A549 (cell line): Measurements from ENCODE around the gene DEAF1. TPM values are rescaled to one million over a fixed set of nuclear protein-coding genes. Genes with fewer than 3 reads are reported as not detected.

Experiments
- ATAC-seq, 2 experiments: fragments of 200-7000 bp in 1 of 2; fragments of >200 bp in 1 of 2; cut with Nextera tagmentation in 1 of 2; cut with Tn5 transposase in 1 of 2; 3 replicates each; pipeline versions ENCODE4 v1.8.0 to v1.9.1; 2018 to 2020; ENCODE audit warnings: mild to moderate bottlenecking in 1 of 2, moderate library complexity in 1 of 2
- CTCF ChIA-PET: fragments of 300-600 bp; sonication (Branson Sonifier 250); formaldehyde crosslinking; extraction: SDS; loops from one replicate; lab custom pipeline; 2021; ENCODE audit warnings: antibody characterized with exemption, inconsistent platforms; lab: Yijun Ruan, JAX
- POLR2A ChIA-PET: fragments of 350-600 bp; formaldehyde crosslinking; extraction: SDS; loops from one replicate; lab custom pipeline; 2021; ENCODE audit warnings: antibody characterized with exemption, inconsistent platforms; lab: Yijun Ruan, JAX
- DNase-seq, 2 experiments: peaks; one replicate each; pipeline versions ENCODE4 v3.0.0 to v3.0.0-alpha.2; 2011 to 2016; ENCODE audit warnings: low read depth in 1 of 2, low spot score in 1 of 2
- FAIRE-seq: peaks from 2 replicates; lab custom pipeline; 2011; peaks lifted over from hg19 to GRCh38; lab: Jason Lieb, UNC
- H3K27ac ChIP-seq, 2 experiments: fragments of >200 bp; sonication (Bioruptor Twin); formaldehyde crosslinking; 3 replicates each; pipeline ENCODE4 v1.5.1; 2016 to 2017
- H3K4me1 ChIP-seq: fragments of >200 bp; sonication (Bioruptor Twin); formaldehyde crosslinking; 3 replicates; pipeline ENCODE4 v1.6.1; 2016
- H3K4me2 ChIP-seq: fragments of >200 bp; sonication (Bioruptor Twin); formaldehyde crosslinking; 3 replicates; pipeline ENCODE4 v1.6.1; 2016
- H3K4me3 ChIP-seq: fragments of >200 bp; sonication (Bioruptor Twin); formaldehyde crosslinking; 3 replicates; pipeline ENCODE4 v1.5.1; 2016
- H3K9me3 ChIP-seq: fragments of >200 bp; sonication (Bioruptor Twin); formaldehyde crosslinking; 3 replicates; pipeline ENCODE4 v1.6.1; 2016
- CHD4 ChIP-seq: fragments of 200-600 bp; sonication (generic); IDR thresholded peaks from 2 replicates; pipeline ENCODE4 v1.6.1; 2016; ENCODE audit warnings: antibody characterized with exemption, mild to moderate bottlenecking, borderline replicate concordance
- E2F6 ChIP-seq: IDR thresholded peaks from 2 replicates; pipeline ENCODE4 v1.6.1; 2012; ENCODE audit warnings: low read depth, borderline replicate concordance
- ELK1 ChIP-seq: fragments of 150-350 bp; IDR thresholded peaks from 2 replicates; pipeline ENCODE4 v1.6.1; 2014; ENCODE audit warnings: low read depth, mild to moderate bottlenecking, low read length
- EP300 ChIP-seq, 2 experiments: fragments of >200 bp; sonication (Bioruptor Twin); formaldehyde crosslinking; IDR thresholded peaks; 2 replicates in 1 of 2; 3 replicates in 1 of 2; pipeline ENCODE4 v1.6.1; 2016 to 2017
- FOXS1 ChIP-seq: fragments of 250-450 bp; sonication (Bioruptor Pico); IDR thresholded peaks from 2 replicates; pipeline ENCODE4 v1.5.0; 2020; ENCODE audit warnings: mild to moderate bottlenecking, moderate library complexity
- GATA3 ChIP-seq: IDR thresholded peaks from 2 replicates; pipeline ENCODE4 v1.6.1; 2012; ENCODE audit warnings: borderline replicate concordance
- HDAC2 ChIP-seq: fragments of 200-600 bp; sonication (generic); IDR thresholded peaks from 2 replicates; pipeline ENCODE4 v1.6.1; 2016
- HEYL ChIP-seq: fragments of 250-450 bp; sonication (Bioruptor Pico); IDR thresholded peaks from 2 replicates; pipeline ENCODE4 v1.8.0; 2021; ENCODE audit warnings: mild to moderate bottlenecking, moderate library complexity
- HMGXB4 ChIP-seq: fragments of 250-450 bp; sonication (Bioruptor Pico); IDR thresholded peaks from 2 replicates; pipeline ENCODE4 v1.5.0; 2021; ENCODE audit warnings: mild to moderate bottlenecking, moderate library complexity, borderline replicate concordance
- HOXA7 ChIP-seq: fragments of 250-450 bp; sonication (Bioruptor Pico); IDR thresholded peaks from 2 replicates; pipeline ENCODE4 v1.5.0; 2020; ENCODE audit warnings: mild to moderate bottlenecking, moderate library complexity
- JUN ChIP-seq, 2 experiments: fragments of >200 bp; sonication (Bioruptor Twin); formaldehyde crosslinking; IDR thresholded peaks; 2 replicates in 1 of 2; 3 replicates in 1 of 2; pipeline ENCODE4 v1.6.1; 2016 to 2017
- KDM1A ChIP-seq: fragments of 200-600 bp; sonication (generic); IDR thresholded peaks from 2 replicates; pipeline ENCODE4 v1.6.1; 2016; ENCODE audit warnings: low read depth, mild to moderate bottlenecking
- MAFK ChIP-seq: fragments of 450-650 bp; IDR thresholded peaks from 2 replicates; pipeline ENCODE4 v1.6.1; 2014; ENCODE audit not compliant: partially characterized antibody
- MAZ ChIP-seq: fragments of 150-350 bp; IDR thresholded peaks from 2 replicates; pipeline ENCODE4 v1.6.1; 2014; ENCODE audit warnings: antibody characterized with exemption, low read depth, low read length, borderline replicate concordance
- PHF8 ChIP-seq: fragments of 200-600 bp; sonication (generic); IDR thresholded peaks from 2 replicates; pipeline ENCODE4 v1.6.1; 2016; ENCODE audit warnings: low read depth, mild to moderate bottlenecking, antibody characterized with exemption, moderate library complexity, borderline replicate concordance
- POLR2A ChIP-seq: IDR thresholded peaks from 2 replicates; pipeline ENCODE4 v1.6.1; 2012; ENCODE audit warnings: mild to moderate bottlenecking, low read length
- RAD21 ChIP-seq, 2 experiments: fragments of >200 bp in 1 of 2; sonication (Bioruptor Twin) in 1 of 2; formaldehyde crosslinking in 1 of 2; IDR thresholded peaks in 1 of 2; conservative IDR thresholded peaks in 1 of 2; 2 replicates in 1 of 2; 3 replicates in 1 of 2; pipeline ENCODE4 v1.6.1; 2012 to 2018; ENCODE audit warnings: inconsistent platforms in 1 of 2
- RFX5 ChIP-seq: fragments of 450-650 bp; IDR thresholded peaks from 2 replicates; pipeline ENCODE4 v1.7.1; 2014; ENCODE audit warnings: antibody characterized with exemption, mild to moderate bottlenecking, moderate library complexity
- SMC3 ChIP-seq: fragments of >200 bp; sonication (Bioruptor Twin); formaldehyde crosslinking; IDR thresholded peaks from 3 replicates; pipeline ENCODE4 v1.6.1; 2018; ENCODE audit warnings: inconsistent platforms
- TP53 ChIP-seq: fragments of 250-450 bp; sonication (Bioruptor Pico); IDR thresholded peaks from 2 replicates; pipeline ENCODE4 v1.5.0; 2021; ENCODE audit warnings: mild to moderate bottlenecking, moderate library complexity
- ZC3H11A ChIP-seq: fragments of 450-650 bp; IDR thresholded peaks from 2 replicates; pipeline ENCODE4 v1.6.1; 2014; ENCODE audit warnings: antibody characterized with exemption, mild to moderate bottlenecking
- ZNF302 ChIP-seq: fragments of 250-450 bp; sonication (Bioruptor Pico); IDR thresholded peaks from 2 replicates; pipeline ENCODE4 v1.9.0; 2021; ENCODE audit warnings: inconsistent platforms, mild to moderate bottlenecking, moderate library complexity
- WGBS: methylation state at CpG from one replicate; pipeline ENCODE4 v1.1.6; 2017; ENCODE audit errors: missing lambda C conversion rate; 5-methylcytosine and 5-hydroxymethylcytosine counted together
- polyA plus RNA-seq, 4 experiments: library from polyadenylated mRNA; depleted of rRNA in 3 of 4; stranded (reverse); fragments of >200 nt; fragmentation: RNase III in 1 of 4; extraction: RNeasy Plus Mini Kit Qiagen cat#74134 plus additional on column Dnase treatment in 1 of 4; gene quantifications; 2 replicates in 3 of 4; 3 replicates in 1 of 4; pipeline ENCODE4 v1.2.3, GENCODE V29; 2011 to 2017
- TF ChIP-seq, protein P1 (sequence below): fragments of >200 bp; sonication (Bioruptor Twin); formaldehyde crosslinking; IDR thresholded peaks from 2 replicates; pipeline ENCODE4 v1.6.1; 2016
- TF ChIP-seq, protein P2 (sequence below): fragments of 250-450 bp; sonication (Bioruptor Pico); IDR thresholded peaks from 2 replicates; pipeline ENCODE4 v1.5.0; 2020; ENCODE audit warnings: low read depth, mild to moderate bottlenecking, moderate library complexity
- TF ChIP-seq, protein P3 (sequence below): fragments of >200 bp; sonication (Bioruptor Twin); formaldehyde crosslinking; IDR thresholded peaks from 3 replicates; pipeline ENCODE4 v1.6.1; 2016

The DEAF1 gene
- polyA plus RNA-seq, 2 of the 4 experiments (the other 2 are of a cell fraction), result 16.0 to 24.0 TPM

DNA sequence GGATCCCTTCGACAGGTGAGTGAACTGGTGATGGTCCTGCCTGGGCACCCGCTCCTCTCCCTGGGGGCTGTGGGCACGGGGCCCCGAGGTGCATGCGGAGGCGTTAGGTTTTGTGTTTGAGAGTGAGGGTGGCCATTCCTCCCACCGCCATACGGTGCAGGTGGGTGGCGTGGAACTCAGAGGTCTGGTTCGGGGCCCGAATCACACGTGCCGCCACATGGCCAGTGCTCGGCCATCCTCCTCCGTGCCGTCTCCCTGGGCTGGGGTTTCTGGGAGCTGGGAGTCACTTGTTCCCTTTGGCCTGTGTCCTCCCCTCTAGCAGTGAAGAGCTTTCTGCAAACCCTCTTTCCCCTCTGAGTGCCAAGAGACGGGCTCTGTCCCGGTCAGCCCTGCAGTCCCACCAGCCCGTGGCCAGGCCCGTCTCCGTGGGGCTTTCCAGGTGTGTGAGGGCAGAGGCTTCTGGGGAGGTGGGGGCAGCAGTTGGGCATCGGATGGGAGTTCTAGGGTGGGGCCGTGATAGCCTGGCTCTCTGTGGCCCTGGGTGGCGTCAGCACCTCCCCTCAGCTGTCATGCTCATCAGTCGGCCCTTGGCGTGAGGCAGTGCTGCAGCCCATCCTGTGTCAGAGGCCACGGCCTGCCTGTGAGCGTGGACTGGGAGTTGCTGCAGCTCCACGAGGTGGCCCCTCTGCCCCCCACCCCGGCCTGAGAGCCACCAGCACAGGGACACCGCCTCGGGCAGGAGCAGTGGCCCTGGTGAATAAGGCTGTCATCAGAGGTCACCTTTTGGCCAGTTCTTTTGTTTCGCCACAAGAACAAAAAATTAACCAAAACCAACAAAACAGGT, 89.5 kb downstream of the DEAF1 start:
- 90% methylated on average over 20 of the region's 33 CpGs for WGBS
- H3K9me3 ChIP-seq, result no peaks in the 10 kb centered on the region
- H3K4me3 ChIP-seq, result no peak overlapping the region
- ATAC-seq, result no peak
- no peak for DNase-seq
- peak overlapping the region in 1 of 2 experiments; percentile 69; a peak in 3 of 6 replicates for H3K27ac ChIP-seq
- H3K4me1 ChIP-seq, result peaks cover 13% of the 10 kb centered on the region
- no peak for FAIRE-seq
- ChIA-PET POLR2A (no interaction called here), CTCF (interaction anchor here (0.7 to 2.3 kb wide), 4 partner anchors 9 to 118 kb away, joined by 3 to 7 read pairs (median 4); no protein-coding TSS in a partner anchor)
- TF ChIP-seq PHF8 (no peak), TP53 (CRISPR knock-in tag) (no peak), SMC3 (no peak), RAD21 (conservative IDR thresholded peaks at IDR 0.05 in 1 of 2, IDR thresholded peaks at IDR 0.05 in 1 of 2) (no peak), E2F6 (no peak), HEYL (CRISPR knock-in tag) (no peak), ZC3H11A (no peak), KDM1A (no peak), HDAC2 (no peak), HMGXB4 (CRISPR knock-in tag) (no peak), MAFK (no peak), MAZ (no peak), POLR2A (no peak), FOXS1 (no peak), CHD4 (no peak)
- TF ChIP-seq, protein P1, sequence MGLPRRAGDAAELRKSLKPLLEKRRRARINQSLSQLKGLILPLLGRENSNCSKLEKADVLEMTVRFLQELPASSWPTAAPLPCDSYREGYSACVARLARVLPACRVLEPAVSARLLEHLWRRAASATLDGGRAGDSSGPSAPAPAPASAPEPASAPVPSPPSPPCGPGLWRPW, result no peak
- H3K4me2 ChIP-seq, result no peak overlapping the region

- Histone ChIP-seq H3K9me3 (no peaks in the 10 kb centered on the region), H3K4me3 (no peak overlapping the region), H3K27ac (no peak overlapping the region), H3K4me2 (no peak overlapping the region), H3K4me1 (peaks cover 13% of the 10 kb centered on the region)
- ChIA-PET POLR2A (no interaction called here), CTCF (interaction anchor here (1.0 to 1.7 kb wide), 2 partner anchors 10 to 49 kb away, joined by 3 read pairs; no protein-coding TSS in a partner anchor)
- WGBS, result 91% methylated on average over 12 of the region's 13 CpGs
- ATAC-seq, result no peak
- FAIRE-seq, result no peak
- no peak for TF ChIP-seq TP53 (CRISPR knock-in tag)
- no peak for TF ChIP-seq HOXA7 (CRISPR knock-in tag)
- TF ChIP-seq, all 56 proteins: peak for 0
- no peak for DNase-seq
These were observed 91.9 kb downstream of the DEAF1 start for GRCh38 chr11:603154-603553.

- H3K4me1 ChIP-seq, result peaks cover 13% of the 10 kb centered on the region
- no peak for FAIRE-seq
- WGBS, result 93% methylated on average over 23 of the region's 23 CpGs
- H3K4me2 ChIP-seq, result no peak overlapping the region
- POLR2A ChIA-PET, result interaction anchor here (1.1 kb wide), 1 partner anchor 12 kb away, joined by 3 read pairs; no protein-coding TSS in a partner anchor
- H3K27ac ChIP-seq, result no peak overlapping the region
- ATAC-seq, result no peak
- CTCF ChIA-PET, result interaction anchor here (0.9 to 1.7 kb wide), 7 partner anchors 9 to 47 kb away, joined by 3 to 8 read pairs (median 4); no protein-coding TSS in a partner anchor
- no peaks in the 10 kb centered on the region for H3K9me3 ChIP-seq
- no peak for DNase-seq
- no peak overlapping the region for H3K4me3 ChIP-seq
- no peak for TF ChIP-seq POLR2A
- TF ChIP-seq ELK1, result no peak
- no peak for TF ChIP-seq TP53 (CRISPR knock-in tag)
- no peak for TF ChIP-seq JUN (IDR thresholded peaks at IDR 0.05)
- TF ChIP-seq HEYL (CRISPR knock-in tag), result no peak
- TF ChIP-seq RFX5, result no peak
- TF ChIP-seq, protein P2, sequence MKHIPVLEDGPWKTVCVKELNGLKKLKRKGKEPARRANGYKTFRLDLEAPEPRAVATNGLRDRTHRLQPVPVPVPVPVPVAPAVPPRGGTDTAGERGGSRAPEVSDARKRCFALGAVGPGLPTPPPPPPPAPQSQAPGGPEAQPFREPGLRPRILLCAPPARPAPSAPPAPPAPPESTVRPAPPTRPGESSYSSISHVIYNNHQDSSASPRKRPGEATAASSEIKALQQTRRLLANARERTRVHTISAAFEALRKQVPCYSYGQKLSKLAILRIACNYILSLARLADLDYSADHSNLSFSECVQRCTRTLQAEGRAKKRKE (CRISPR knock-in tag), result no peak
- TF ChIP-seq RAD21 (conservative IDR thresholded peaks at IDR 0.05 in 1 of 2, IDR thresholded peaks at IDR 0.05 in 1 of 2), result no peak
- TF ChIP-seq, protein P1, result no peak
- no peak for TF ChIP-seq EP300 (IDR thresholded peaks at IDR 0.05)
- no peak for TF ChIP-seq ZNF302
- TF ChIP-seq, protein P3, sequence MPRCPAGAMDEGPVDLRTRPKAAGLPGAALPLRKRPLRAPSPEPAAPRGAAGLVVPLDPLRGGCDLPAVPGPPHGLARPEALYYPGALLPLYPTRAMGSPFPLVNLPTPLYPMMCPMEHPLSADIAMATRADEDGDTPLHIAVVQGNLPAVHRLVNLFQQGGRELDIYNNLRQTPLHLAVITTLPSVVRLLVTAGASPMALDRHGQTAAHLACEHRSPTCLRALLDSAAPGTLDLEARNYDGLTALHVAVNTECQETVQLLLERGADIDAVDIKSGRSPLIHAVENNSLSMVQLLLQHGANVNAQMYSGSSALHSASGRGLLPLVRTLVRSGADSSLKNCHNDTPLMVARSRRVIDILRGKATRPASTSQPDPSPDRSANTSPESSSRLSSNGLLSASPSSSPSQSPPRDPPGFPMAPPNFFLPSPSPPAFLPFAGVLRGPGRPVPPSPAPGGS, result no peak
- TF ChIP-seq GATA3, result no peak
- TF ChIP-seq HOXA7 (CRISPR knock-in tag), result no peak
These were observed 93.3 kb downstream of the DEAF1 start for GRCh38 chr11:601573-602245.
